IPS-15b (cell line): Measurements from ENCODE around the gene FUBP3.
"Not testable (repeated sequence)": the region's sequence is repeated elsewhere in the genome, so short reads cannot be mapped to it uniquely, and the experiment has no call there.

Experiments
- H3K27me3 ChIP-seq: one replicate; pipeline ENCODE4 v1.6.1; 2013; ENCODE audit warnings: low read length; ENCODE audit not compliant: control insufficient read depth, insufficient read depth
- H3K36me3 ChIP-seq: one replicate; pipeline ENCODE4 v1.6.1; 2013; ENCODE audit warnings: low read length; ENCODE audit not compliant: control insufficient read depth, insufficient read depth
- H3K4me1 ChIP-seq: one replicate; pipeline ENCODE4 v1.6.1; 2013; ENCODE audit warnings: mild to moderate bottlenecking, low read length; ENCODE audit not compliant: control insufficient read depth, insufficient read depth
- H3K4me3 ChIP-seq: one replicate; pipeline ENCODE4 v1.5.1; 2013; ENCODE audit warnings: low read depth, low read length
- H3K9ac ChIP-seq: one replicate; pipeline ENCODE4 v1.6.1; 2013; ENCODE audit warnings: low read depth, mild to moderate bottlenecking, low read length
- H3K9me3 ChIP-seq: one replicate; pipeline ENCODE4 v1.6.1; 2013; ENCODE audit warnings: mild to moderate bottlenecking, low read length; ENCODE audit not compliant: control insufficient read depth, insufficient read depth

FUBP3 gene

GRCh38 chr9:130562525-130562924 lies 16.9 kb upstream of the FUBP3 start:
- not testable (repeated sequence) for H3K36me3 ChIP-seq, H3K27me3 ChIP-seq, H3K9me3 ChIP-seq, H3K9ac ChIP-seq, H3K4me3 ChIP-seq, H3K4me1 ChIP-seq

- Histone ChIP-seq H3K9ac (no peak overlapping the region), H3K4me3 (no peak overlapping the region), H3K4me1 (no peaks in the 10 kb centered on the region), H3K9me3 (no peaks in the 10 kb centered on the region), H3K36me3 (no peaks in the 10 kb centered on the region), H3K27me3 (no peaks in the 10 kb centered on the region)
These were observed 15.6 kb upstream of the FUBP3 start for GRCh38 chr9:130563797-130564196.

GRCh38 chr9:130565792-130566191 lies 13.6 kb upstream of the FUBP3 start:
- Histone ChIP-seq H3K9ac (no peak overlapping the region), H3K36me3 (no peaks in the 10 kb centered on the region), H3K27me3 (no peaks in the 10 kb centered on the region), H3K4me3 (no peak overlapping the region), H3K9me3 (no peaks in the 10 kb centered on the region), H3K4me1 (no peaks in the 10 kb centered on the region)

- Histone ChIP-seq H3K4me3 (no peak overlapping the region), H3K36me3 (no peaks in the 10 kb centered on the region), H3K9ac (no peak overlapping the region), H3K27me3 (no peaks in the 10 kb centered on the region), H3K4me1 (no peaks in the 10 kb centered on the region), H3K9me3 (no peaks in the 10 kb centered on the region)
These were observed 9.2 kb upstream of the FUBP3 start for GRCh38 chr9:130570208-130570607.

GRCh38 chr9:130575514-130575913 lies 3.9 kb upstream of the FUBP3 start:
- no peaks in the 10 kb centered on the region for H3K36me3 ChIP-seq
- H3K4me3 ChIP-seq = no peak overlapping the region
- no peaks in the 10 kb centered on the region for H3K27me3 ChIP-seq
- H3K4me1 ChIP-seq = no peaks in the 10 kb centered on the region
- no peaks in the 10 kb centered on the region for H3K9me3 ChIP-seq
- H3K9ac ChIP-seq = no peak overlapping the region

- peaks cover 4% of the 10 kb centered on the region for H3K36me3 ChIP-seq
- no peaks in the 10 kb centered on the region for H3K9me3 ChIP-seq
- no peak overlapping the region for H3K4me3 ChIP-seq
- no peaks in the 10 kb centered on the region for H3K4me1 ChIP-seq
- no peaks in the 10 kb centered on the region for H3K27me3 ChIP-seq
- no peak overlapping the region for H3K9ac ChIP-seq
These were observed 3.2 kb upstream of the FUBP3 start for GRCh38 chr9:130576176-130576575.

- Histone ChIP-seq H3K9me3 (no peaks in the 10 kb centered on the region), H3K4me1 (no peaks in the 10 kb centered on the region), H3K27me3 (no peaks in the 10 kb centered on the region), H3K36me3 (peaks cover 5% of the 10 kb centered on the region), H3K9ac (peak overlapping the region; percentile 82), H3K4me3 (peak overlapping the region; percentile 94)
These were observed 524 bp downstream of the FUBP3 start for GRCh38 chr9:130579738-130580463.

GRCh38 chr9:130581766-130582165 lies 2.4 kb downstream of the FUBP3 start:
- no peaks in the 10 kb centered on the region for H3K9me3 ChIP-seq
- H3K4me3 ChIP-seq = no peak overlapping the region
- no peaks in the 10 kb centered on the region for H3K27me3 ChIP-seq
- H3K4me1 ChIP-seq = no peaks in the 10 kb centered on the region
- no peak overlapping the region for H3K9ac ChIP-seq
- H3K36me3 ChIP-seq = peaks cover 5% of the 10 kb centered on the region

GRCh38 chr9:130583271-130583670 lies 3.9 kb downstream of the FUBP3 start:
- Histone ChIP-seq H3K9me3 (no peaks in the 10 kb centered on the region), H3K4me1 (no peaks in the 10 kb centered on the region), H3K4me3 (no peak overlapping the region), H3K9ac (no peak overlapping the region), H3K36me3 (peaks cover 5% of the 10 kb centered on the region), H3K27me3 (no peaks in the 10 kb centered on the region)

- Histone ChIP-seq H3K9me3 (no peaks in the 10 kb centered on the region), H3K36me3 (no peaks in the 10 kb centered on the region), H3K4me3 (no peak overlapping the region), H3K9ac (no peak overlapping the region), H3K4me1 (no peaks in the 10 kb centered on the region), H3K27me3 (no peaks in the 10 kb centered on the region)
These were observed 8.5 kb downstream of the FUBP3 start for GRCh38 chr9:130587921-130588320.

GRCh38 chr9:130588416-130588815 lies 9.0 kb downstream of the FUBP3 start:
- Histone ChIP-seq H3K4me1 (no peaks in the 10 kb centered on the region), H3K9me3 (no peaks in the 10 kb centered on the region), H3K4me3 (no peak overlapping the region), H3K36me3 (no peaks in the 10 kb centered on the region), H3K27me3 (no peaks in the 10 kb centered on the region), H3K9ac (no peak overlapping the region)

GRCh38 chr9:130589754-130590153 lies 10.4 kb downstream of the FUBP3 start:
- Histone ChIP-seq H3K27me3 (no peaks in the 10 kb centered on the region), H3K9ac (no peak overlapping the region)

More at GRCh38 chr9:130589754-130590153, 10.4 kb downstream of the FUBP3 start:
- no peaks in the 10 kb centered on the region for H3K36me3 ChIP-seq
- H3K4me3 ChIP-seq = no peak overlapping the region
- H3K4me1 ChIP-seq = no peaks in the 10 kb centered on the region
- H3K9me3 ChIP-seq = no peaks in the 10 kb centered on the region
